Astrocyte of the hippocampus (primary cell): ENCODE data around the gene RGL1.
"Not testable (repeated sequence)": the region's sequence is repeated elsewhere in the genome, so short reads cannot be mapped to it uniquely, and the experiment has no call there.

Source experiments
- DNase-seq: peaks from one replicate; pipeline ENCODE4 v3.0.0; 2011; ENCODE audit warnings: low read depth, low spot score

Gene RGL1

GRCh38 chr1:183785921-183786320 is 19.0 kb upstream of the RGL1 start:
- DNase-seq, result not testable (repeated sequence)

- DNase-seq, result no peak
These were observed 17.2 kb upstream of the RGL1 start for GRCh38 chr1:183787704-183788103.

- no peak for DNase-seq
These were observed 13.6 kb upstream of the RGL1 start for GRCh38 chr1:183791319-183791718.

GRCh38 chr1:183792300-183792699 is 12.6 kb upstream of the RGL1 start:
- DNase-seq, result no peak

- DNase-seq, result no peak
These were observed 10.8 kb upstream of the RGL1 start for GRCh38 chr1:183794088-183794487.

GRCh38 chr1:183800449-183800848 is 4.5 kb upstream of the RGL1 start:
- DNase-seq, result no peak

GRCh38 chr1:183801649-183802048 is 3.3 kb upstream of the RGL1 start:
- no peak for DNase-seq

GRCh38 chr1:183804387-183804786 is 533 bp upstream of the RGL1 start:
- DNase-seq, result no peak

- DNase-seq, result peak; percentile 73
These were observed 1.2 kb downstream of the RGL1 start for GRCh38 chr1:183806125-183806524.

GRCh38 chr1:183806675-183807074 is 1.8 kb downstream of the RGL1 start:
- no peak for DNase-seq

- DNase-seq, result peak; percentile 41
These were observed 2.7 kb downstream of the RGL1 start for GRCh38 chr1:183807549-183808168.

GRCh38 chr1:183808296-183809027 is 3.5 kb downstream of the RGL1 start:
- DNase-seq, result peak; percentile 31

GRCh38 chr1:183810121-183810520 is 5.2 kb downstream of the RGL1 start:
- DNase-seq, result peak; percentile 26

GRCh38 chr1:183810756-183811544 is 6.0 kb downstream of the RGL1 start:
- no peak for DNase-seq

GRCh38 chr1:183812128-183812527 is 7.2 kb downstream of the RGL1 start:
- DNase-seq, result no peak

GRCh38 chr1:183812686-183813569 is 8.0 kb downstream of the RGL1 start:
- DNase-seq, result peak; percentile 56

- no peak for DNase-seq
These were observed 9.3 kb downstream of the RGL1 start for GRCh38 chr1:183814121-183814681.

GRCh38 chr1:183816110-183816509 is 11.2 kb downstream of the RGL1 start:
- DNase-seq, result no peak

GRCh38 chr1:183817576-183818288 is 12.8 kb downstream of the RGL1 start:
- no peak for DNase-seq

GRCh38 chr1:183819059-183819458 is 14.1 kb downstream of the RGL1 start:
- DNase-seq, result no peak
